ENCODE data around the gene PSME3. TPM values are rescaled to one million over a fixed set of nuclear protein-coding genes. Genes with fewer than 3 reads are reported as not detected.

Gene PSME3
- total and polyA plus RNA-seq, 2 of the 13 experiments (the other 11 are each of a cell fraction or from before 2014, with no cell fraction given), result 66.3 to 135 TPM

GRCh38 chr17:42797067-42798007 lies 35.9 kb upstream of the PSME3 start (continued):
- TF ChIP-seq ZHX1 (CRISPR knock-in tag; IDR thresholded peaks at IDR 0.05; ENCODE audit: low read depth) (no peak; the same call in 1 of the 2 replicates), HBP1 (CRISPR knock-in tag; IDR thresholded peaks at IDR 0.05; ENCODE audit: low read depth) (0 out of 2 replicates have a peak, but pooled peaks have one; percentile 25), MYNN (CRISPR knock-in tag; IDR thresholded peaks at IDR 0.05; ENCODE audit: low read depth) (no peak), ZNF256 (CRISPR knock-in tag; conservative IDR thresholded peaks at IDR 0.05) (no peak), ARHGAP35 (CRISPR knock-in tag; IDR thresholded peaks at IDR 0.05; ENCODE audit: borderline replicate concordance) (no peak), PHF5A (CRISPR knock-in tag; IDR thresholded peaks at IDR 0.05; ENCODE audit: low read depth, unreplicated experiment) (no peak), GABPA (IDR thresholded peaks at IDR 0.05; ENCODE audit: low read depth, low read length) (no peak), GABPA (CRISPR knock-in tag; IDR thresholded peaks at IDR 0.05; ENCODE audit: low read depth) (peak; percentile 14; the same call in 1 of the 2 replicates), JDP2 (CRISPR knock-in tag; IDR thresholded peaks at IDR 0.05; ENCODE audit: borderline replicate concordance) (no peak), ZNF205 (CRISPR knock-in tag; IDR thresholded peaks at IDR 0.05) (peak; percentile 20; the same call in 1 of the 2 replicates), ZNF296 (CRISPR knock-in tag; conservative IDR thresholded peaks at IDR 0.05) (no peak), NFYB (CRISPR knock-in tag; IDR thresholded peaks at IDR 0.05) (no peak), CREB3 (CRISPR knock-in tag; IDR thresholded peaks at IDR 0.05) (no peak), THAP8 (CRISPR knock-in tag; IDR thresholded peaks at IDR 0.05; ENCODE audit: borderline replicate concordance) (no peak), PHB2 (IDR thresholded peaks at IDR 0.05; ENCODE audit: partially characterized antibody) (no peak), ZNF460 (CRISPR knock-in tag; IDR thresholded peaks at IDR 0.05; ENCODE audit: borderline replicate concordance) (no peak), SMARCE1 (IDR thresholded peaks at IDR 0.05; ENCODE audit: borderline replicate concordance) (no peak), NFIB (CRISPR knock-in tag; IDR thresholded peaks at IDR 0.05; ENCODE audit: borderline replicate concordance) (no peak), ZNF264 (CRISPR knock-in tag; IDR thresholded peaks at IDR 0.05) (no peak), WIZ (CRISPR knock-in tag; IDR thresholded peaks at IDR 0.05) (0 out of 2 replicates have a peak, but pooled peaks have one; percentile 17), IRF1 (CRISPR knock-in tag; IDR thresholded peaks at IDR 0.05; ENCODE audit: low read depth) (no peak), AGO1 (IDR thresholded peaks at IDR 0.05; ENCODE audit: low read depth, low read length, poor library complexity, severe bottlenecking) (no peak), ATF1 (CRISPR knock-in tag; IDR thresholded peaks at IDR 0.05) (no peak)

All from HepG2 (cell line).